Measurements from ENCODE around the gene NT5C1B. TPM values are rescaled to one million over a fixed set of nuclear protein-coding genes. Genes with fewer than 3 reads are reported as not detected.

Gene NT5C1B
- total and polyA plus RNA-seq, 10 donors: not detected

DNA sequence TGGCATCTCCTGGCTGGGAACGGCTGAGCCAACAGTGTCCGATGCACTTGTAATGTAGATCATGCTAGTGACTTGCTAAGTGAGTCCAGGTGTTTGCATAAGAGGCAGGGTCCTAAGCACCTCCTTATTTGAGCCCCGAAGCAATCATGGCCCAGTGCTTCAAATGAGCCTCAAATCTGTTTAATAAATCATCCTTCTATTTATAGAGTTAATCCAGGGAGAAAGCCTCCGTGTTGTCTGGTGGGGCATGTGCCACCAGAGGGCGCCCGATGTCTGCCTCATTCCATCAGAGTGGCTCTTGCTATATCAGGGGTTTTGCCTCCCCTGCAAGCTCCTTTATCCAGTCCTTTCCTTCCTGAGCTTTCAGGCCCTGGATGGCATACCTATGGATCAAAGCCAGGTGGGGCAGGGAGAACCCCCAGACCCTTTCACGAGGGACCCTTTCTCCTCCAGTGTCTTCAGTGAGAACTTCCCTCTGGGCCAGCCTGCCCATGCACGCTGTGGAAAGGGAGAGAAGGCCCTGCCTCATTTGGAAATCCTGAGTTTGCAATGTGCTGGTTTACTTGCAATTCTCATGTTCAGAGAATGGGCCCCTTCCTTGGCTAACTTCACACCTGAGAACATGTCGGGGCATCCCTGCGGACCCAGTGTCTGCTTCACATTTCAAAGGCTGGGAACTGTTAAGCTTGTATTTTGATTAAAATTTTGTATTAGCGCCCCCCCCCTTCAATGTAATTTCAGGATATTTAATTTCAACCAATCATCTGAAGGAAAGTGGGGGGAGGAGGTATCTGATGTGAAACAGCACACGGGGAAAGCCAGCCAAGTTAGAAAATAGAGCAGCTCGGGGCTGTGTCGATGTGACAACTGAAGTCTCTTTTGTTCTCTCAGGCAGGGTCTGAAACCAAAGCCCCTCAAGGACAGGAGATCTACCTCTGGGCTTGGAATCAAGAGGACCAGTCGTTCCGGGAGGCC is 68.6 kb downstream of the NT5C1B start:
- Histone ChIP-seq H3K27me3 (replicated peaks in 1 of 7) (peaks cover 0 to 36% (median 0%) of the 10 kb centered on the region in 7 donors), H3K9me3 (no peaks in the 10 kb centered on the region), H3K27ac (no peak overlapping the region), H3K4me1 (no peaks in the 10 kb centered on the region), H3K4me3 (no peak overlapping the region), H3K36me3 (no peaks in the 10 kb centered on the region)
- WGBS, 5 donors: 50 to 57% (median 55%) methylated on average over 16 of the region's 16 CpGs
- peak; percentile 87 for DNase-seq
- intact Hi-C loops (cut with DNase I; ENCODE audit: low total_unique reads): loop anchor here (5.0 to 10.0 kb wide), 2 partner anchors 224 to 1342 kb away; no protein-coding TSS in a partner anchor
- TF ChIP-seq POLR2AphosphoS5 (IDR thresholded peaks at IDR 0.05) (no peak), POLR2A (IDR thresholded peaks at IDR 0.05) (no peak)
- TF ChIP-seq, protein P1, sequence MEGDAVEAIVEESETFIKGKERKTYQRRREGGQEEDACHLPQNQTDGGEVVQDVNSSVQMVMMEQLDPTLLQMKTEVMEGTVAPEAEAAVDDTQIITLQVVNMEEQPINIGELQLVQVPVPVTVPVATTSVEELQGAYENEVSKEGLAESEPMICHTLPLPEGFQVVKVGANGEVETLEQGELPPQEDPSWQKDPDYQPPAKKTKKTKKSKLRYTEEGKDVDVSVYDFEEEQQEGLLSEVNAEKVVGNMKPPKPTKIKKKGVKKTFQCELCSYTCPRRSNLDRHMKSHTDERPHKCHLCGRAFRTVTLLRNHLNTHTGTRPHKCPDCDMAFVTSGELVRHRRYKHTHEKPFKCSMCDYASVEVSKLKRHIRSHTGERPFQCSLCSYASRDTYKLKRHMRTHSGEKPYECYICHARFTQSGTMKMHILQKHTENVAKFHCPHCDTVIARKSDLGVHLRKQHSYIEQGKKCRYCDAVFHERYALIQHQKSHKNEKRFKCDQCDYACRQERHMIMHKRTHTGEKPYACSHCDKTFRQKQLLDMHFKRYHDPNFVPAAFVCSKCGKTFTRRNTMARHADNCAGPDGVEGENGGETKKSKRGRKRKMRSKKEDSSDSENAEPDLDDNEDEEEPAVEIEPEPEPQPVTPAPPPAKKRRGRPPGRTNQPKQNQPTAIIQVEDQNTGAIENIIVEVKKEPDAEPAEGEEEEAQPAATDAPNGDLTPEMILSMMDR (IDR thresholded peaks at IDR 0.05 in 8 of 11, conservative IDR thresholded peaks at IDR 0.05 in 3 of 11): peak; percentile 72 to 88 (median 77)

DNA sequence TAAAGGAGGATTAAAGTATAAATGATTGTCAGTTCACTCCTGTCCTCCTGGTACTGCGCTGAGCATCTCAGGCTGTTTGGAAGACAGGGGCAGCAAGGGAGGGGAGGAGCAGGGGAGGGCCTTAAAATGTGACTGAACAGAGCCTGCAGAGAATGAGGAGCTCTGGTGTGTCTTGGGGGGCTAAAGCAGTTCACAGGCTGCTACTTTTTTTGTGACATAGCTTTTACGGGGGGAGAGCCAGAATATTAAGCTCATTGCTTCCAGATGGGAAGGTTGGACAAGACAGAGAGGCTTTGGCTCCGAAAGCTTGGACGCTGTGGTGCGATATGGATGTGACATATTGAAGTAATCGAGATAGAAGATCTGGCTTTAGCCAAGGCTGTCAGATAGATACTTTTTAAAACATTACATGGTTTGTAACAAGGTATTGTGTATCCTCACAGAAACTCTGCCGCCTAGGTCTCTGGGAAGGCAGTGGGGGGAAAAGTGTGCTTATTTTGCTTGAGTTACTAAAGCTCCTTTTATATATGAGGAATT is 69.4 kb downstream of the NT5C1B start:
- peaks cover 0 to 38% (median 0%) of the 10 kb centered on the region in 7 donors for H3K27me3 ChIP-seq (replicated peaks in 1 of 7)
- H3K27ac ChIP-seq: no peak overlapping the region
- 62 to 77% (median 64%) methylated on average over 7 of the region's 7 CpGs for WGBS, 5 donors
- no peaks in the 10 kb centered on the region for H3K36me3 ChIP-seq
- H3K9me3 ChIP-seq: no peaks in the 10 kb centered on the region
- no peak overlapping the region for H3K4me3 ChIP-seq
- H3K4me1 ChIP-seq: peaks cover 0 to 3% (median 0%) of the 10 kb centered on the region in 6 donors
- TF ChIP-seq POLR2A (IDR thresholded peaks at IDR 0.05): no peak
- DNase-seq: no peak
- intact Hi-C loops (cut with DNase I; ENCODE audit: low total_unique reads): loop anchor here (5.0 to 10.0 kb wide), 3 partner anchors 225 to 1342 kb away; no protein-coding TSS in a partner anchor

DNA sequence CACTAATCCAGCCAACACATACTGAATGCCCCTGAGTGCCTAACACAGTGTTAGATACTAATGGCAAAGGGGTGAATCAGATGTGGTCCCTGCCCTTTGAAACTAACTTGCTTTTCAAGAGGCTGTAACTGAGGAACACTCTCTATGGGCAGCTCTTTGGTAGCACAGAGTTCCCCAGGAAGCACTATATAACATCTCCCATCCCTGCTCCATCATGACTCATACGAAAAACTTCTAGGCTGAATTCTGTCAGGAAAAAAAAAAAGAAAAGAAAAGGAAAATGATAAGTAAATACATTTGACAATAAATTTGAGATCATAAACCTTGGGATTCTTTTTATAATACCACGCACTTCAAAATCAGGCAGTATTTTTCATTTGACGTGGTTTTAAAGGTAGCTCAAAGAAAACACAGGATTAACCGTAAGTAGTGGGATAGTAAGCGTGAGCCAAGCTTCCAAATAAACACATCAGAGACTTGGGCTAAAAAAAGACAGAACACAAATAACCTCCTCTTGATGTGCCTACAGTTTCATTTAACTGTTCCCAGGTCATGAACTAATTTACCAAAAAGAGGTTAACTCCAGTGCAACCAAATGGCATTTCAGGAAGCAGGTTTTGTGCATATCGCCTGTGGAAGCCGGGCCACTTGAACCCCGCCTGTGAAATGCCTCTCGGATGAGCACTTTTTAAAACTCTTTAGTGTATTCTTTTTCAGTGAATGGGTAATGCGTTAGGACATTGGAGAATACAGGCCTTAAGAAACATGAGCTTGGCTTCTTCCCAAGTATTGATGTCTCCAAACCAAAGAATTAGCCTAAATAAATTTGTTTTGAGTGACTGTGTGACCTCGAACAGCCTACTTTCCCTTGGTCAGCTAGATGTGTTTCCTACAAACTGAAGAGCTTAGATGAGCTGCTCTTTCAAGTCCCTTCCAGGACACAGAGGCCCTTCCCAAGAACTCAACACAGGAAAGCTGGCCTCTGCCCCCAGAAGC is 71.0 kb downstream of the NT5C1B start:
- 72 to 85% (median 78%) methylated on average over 11 of the region's 11 CpGs for WGBS, 5 donors
- Histone ChIP-seq H3K27me3 (replicated peaks in 1 of 7) (peaks cover 0 to 49% (median 0%) of the 10 kb centered on the region in 7 donors), H3K27ac (no peak overlapping the region), H3K36me3 (no peaks in the 10 kb centered on the region), H3K9me3 (no peaks in the 10 kb centered on the region), H3K4me1 (peaks cover 0 to 3% (median 0%) of the 10 kb centered on the region in 6 donors), H3K4me3 (no peak overlapping the region)
- no peak for TF ChIP-seq POLR2AphosphoS5 (IDR thresholded peaks at IDR 0.05)
- no peak for TF ChIP-seq POLR2A (IDR thresholded peaks at IDR 0.05)
- TF ChIP-seq, protein P1 (IDR thresholded peaks at IDR 0.05 in 8 of 11, conservative IDR thresholded peaks at IDR 0.05 in 3 of 11): no peak
- intact Hi-C loops (cut with DNase I; ENCODE audit: low total_unique reads): loop anchor here (10.0 kb wide), 1 partner anchor 846 kb away; no protein-coding TSS in a partner anchor
- no peak for DNase-seq

DNA sequence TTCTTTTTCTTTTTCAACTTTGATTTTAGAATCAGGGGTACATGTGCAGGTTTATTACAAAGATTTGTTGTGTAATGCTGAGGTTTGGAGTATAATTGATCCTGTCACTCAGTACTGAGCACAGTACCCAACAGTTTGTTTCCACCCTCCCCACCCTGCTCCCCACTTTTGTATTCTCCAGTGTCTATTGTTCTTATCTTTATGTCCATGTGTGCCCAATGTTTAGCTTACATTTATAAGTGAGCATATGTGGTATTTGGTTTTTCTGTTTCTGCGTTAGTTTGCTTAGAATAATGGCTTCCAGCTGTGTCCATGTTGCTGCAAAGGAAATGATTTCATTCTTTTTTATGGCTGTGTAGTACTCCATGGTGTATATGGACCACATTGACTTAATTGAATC is 72.0 kb downstream of the NT5C1B start:
- intact Hi-C loops (cut with DNase I; ENCODE audit: low total_unique reads): loop anchor here (10.0 kb wide), 1 partner anchor 847 kb away; no protein-coding TSS in a partner anchor

More for the DNA sequence above, 72.0 kb downstream of the NT5C1B start:
- TF ChIP-seq POLR2A (IDR thresholded peaks at IDR 0.05) (no peak), POLR2AphosphoS5 (IDR thresholded peaks at IDR 0.05) (no peak)
- TF ChIP-seq, protein P1 (IDR thresholded peaks at IDR 0.05 in 8 of 11, conservative IDR thresholded peaks at IDR 0.05 in 3 of 11): no peak
- H3K36me3 ChIP-seq: no peaks in the 10 kb centered on the region
- no peaks in the 10 kb centered on the region for H3K9me3 ChIP-seq
- 55 to 89% (median 74%) methylated on average over 1 of the region's 1 CpG for WGBS, 5 donors
- peaks cover 0 to 3% (median 0%) of the 10 kb centered on the region in 6 donors for H3K4me1 ChIP-seq
- no peak overlapping the region for H3K4me3 ChIP-seq
- peaks cover 0 to 50% (median 0%) of the 10 kb centered on the region in 7 donors for H3K27me3 ChIP-seq (replicated peaks in 1 of 7)
- no peak for DNase-seq
- no peak overlapping the region for H3K27ac ChIP-seq
